ENCODE data around the gene SRF.

- TF ChIP-seq, protein P1, sequence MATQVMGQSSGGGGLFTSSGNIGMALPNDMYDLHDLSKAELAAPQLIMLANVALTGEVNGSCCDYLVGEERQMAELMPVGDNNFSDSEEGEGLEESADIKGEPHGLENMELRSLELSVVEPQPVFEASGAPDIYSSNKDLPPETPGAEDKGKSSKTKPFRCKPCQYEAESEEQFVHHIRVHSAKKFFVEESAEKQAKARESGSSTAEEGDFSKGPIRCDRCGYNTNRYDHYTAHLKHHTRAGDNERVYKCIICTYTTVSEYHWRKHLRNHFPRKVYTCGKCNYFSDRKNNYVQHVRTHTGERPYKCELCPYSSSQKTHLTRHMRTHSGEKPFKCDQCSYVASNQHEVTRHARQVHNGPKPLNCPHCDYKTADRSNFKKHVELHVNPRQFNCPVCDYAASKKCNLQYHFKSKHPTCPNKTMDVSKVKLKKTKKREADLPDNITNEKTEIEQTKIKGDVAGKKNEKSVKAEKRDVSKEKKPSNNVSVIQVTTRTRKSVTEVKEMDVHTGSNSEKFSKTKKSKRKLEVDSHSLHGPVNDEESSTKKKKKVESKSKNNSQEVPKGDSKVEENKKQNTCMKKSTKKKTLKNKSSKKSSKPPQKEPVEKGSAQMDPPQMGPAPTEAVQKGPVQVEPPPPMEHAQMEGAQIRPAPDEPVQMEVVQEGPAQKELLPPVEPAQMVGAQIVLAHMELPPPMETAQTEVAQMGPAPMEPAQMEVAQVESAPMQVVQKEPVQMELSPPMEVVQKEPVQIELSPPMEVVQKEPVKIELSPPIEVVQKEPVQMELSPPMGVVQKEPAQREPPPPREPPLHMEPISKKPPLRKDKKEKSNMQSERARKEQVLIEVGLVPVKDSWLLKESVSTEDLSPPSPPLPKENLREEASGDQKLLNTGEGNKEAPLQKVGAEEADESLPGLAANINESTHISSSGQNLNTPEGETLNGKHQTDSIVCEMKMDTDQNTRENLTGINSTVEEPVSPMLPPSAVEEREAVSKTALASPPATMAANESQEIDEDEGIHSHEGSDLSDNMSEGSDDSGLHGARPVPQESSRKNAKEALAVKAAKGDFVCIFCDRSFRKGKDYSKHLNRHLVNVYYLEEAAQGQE (IDR thresholded peaks at IDR 0.05; ENCODE audit: insufficient read depth in 1 of 2, low read depth in 2 of 2, low read length in 2 of 2), result no peak
- TF ChIP-seq SIN3A (IDR thresholded peaks at IDR 0.05; ENCODE audit: borderline replicate concordance, insufficient read depth, low read length) (no peak), TAF1 (IDR thresholded peaks at IDR 0.05; ENCODE audit: borderline replicate concordance, insufficient read depth, low read length) (no peak), POLR2AphosphoS5 (IDR thresholded peaks at IDR 0.05; ENCODE audit: low read depth, low read length) (no peak)
Observed at GRCh38 chr6:43221046-43221972, 50.2 kb downstream of the SRF start.
